ENCODE results near the gene PGAM2. TPM values are rescaled to one million over a fixed set of nuclear protein-coding genes. Genes with fewer than 3 reads are reported as not detected.

Gene PGAM2
- total and polyA plus RNA-seq, 2 of the 13 experiments (the other 11 are each of a cell fraction or from before 2014, with no cell fraction given): 0.22 TPM; not detected in 1

- BruUV-seq (replicated peaks): no TSS peak
- DNase-seq (ENCODE audit: low spot score) (no peak), ATAC-seq (no peak), FAIRE-seq (no peak)
- POLR2A ChIA-PET: no interaction called here
- Histone ChIP-seq H3K4me2 (ENCODE audit: low read depth, low read length) (no peak overlapping the region), H3K9ac (ENCODE audit: insufficient read depth, low read depth, low read length) (no peak overlapping the region), H3K36me3 (replicated peaks in 1 of 2; ENCODE audit: control insufficient read depth in 1 of 2, insufficient read depth in 2 of 2, low read length in 2 of 2) (peaks cover 30 to 64% of the 10 kb centered on the region in 2 experiments), H3K9me3 (ENCODE audit: low read length) (no peaks in the 10 kb centered on the region), H3K4me1 (ENCODE audit: insufficient read depth, low read length) (no peaks in the 10 kb centered on the region), H3K27ac (ENCODE audit: extremely low read length, insufficient read depth, low read length) (no peak overlapping the region), H3K79me2 (ENCODE audit: insufficient read depth, low read length) (no peaks in the 10 kb centered on the region), H2AFZ (ENCODE audit: low read length) (no peak overlapping the region), H4K20me1 (ENCODE audit: insufficient read depth, low read length) (no peaks in the 10 kb centered on the region), H3K27me3 (ENCODE audit: control insufficient read depth in 1 of 2, insufficient read depth in 2 of 2, low read length in 2 of 2) (no peaks in the 10 kb centered on the region), H3K4me3 (replicated peaks in 1 of 3; ENCODE audit: insufficient read depth in 1 of 3, low read depth in 2 of 3, low read length in 3 of 3) (no peak overlapping the region)
- CTCF ChIA-PET (ENCODE audit: low intra/inter-chr PET ratio, low total read pairs): no interaction called here
- WGBS (ENCODE audit: low lambda C conversion rate): 97% methylated on average over 6 of the region's 7 CpGs
- intact Hi-C loops (cut with micrococcal nuclease; ENCODE audit: unreplicated experiment): no loop called here
- in situ Hi-C loops (cut with HindIII; ENCODE audit: extremely low pct_ligation_motif_present, low pct_unique_long_range_greater_than_20kb): no loop called here
- TF ChIP-seq SNAI1 (CRISPR knock-in tag; IDR thresholded peaks at IDR 0.05; ENCODE audit: borderline replicate concordance): no peak
- TF ChIP-seq FOXO1 (CRISPR knock-in tag; IDR thresholded peaks at IDR 0.05): no peak
- TF ChIP-seq SUZ12 (IDR thresholded peaks at IDR 0.05; ENCODE audit: low read depth, low read length): no peak
- no peak for TF ChIP-seq ZFP62 (CRISPR knock-in tag; IDR thresholded peaks at IDR 0.05)
- TF ChIP-seq ESRRA (CRISPR knock-in tag; IDR thresholded peaks at IDR 0.05; ENCODE audit: low read depth): no peak
- no peak for TF ChIP-seq TAF15 (IDR thresholded peaks at IDR 0.05; ENCODE audit: low read depth, low read length, poor library complexity, severe bottlenecking)
- no peak for TF ChIP-seq NR2C2 (CRISPR knock-in tag; IDR thresholded peaks at IDR 0.05; ENCODE audit: borderline replicate concordance)
- TF ChIP-seq ELF1 (CRISPR knock-in tag; IDR thresholded peaks at IDR 0.05): no peak
- TF ChIP-seq HDAC1 (CRISPR knock-in tag; IDR thresholded peaks at IDR 0.05): no peak
- no peak for TF ChIP-seq SMYD3 (CRISPR knock-in tag; IDR thresholded peaks at IDR 0.05)
- TF ChIP-seq ZFP90 (CRISPR knock-in tag; IDR thresholded peaks at IDR 0.05; ENCODE audit: borderline replicate concordance): no peak
These were observed 8.7 kb downstream of the PGAM2 start for GRCh38 chr7:44056681-44057080.

All from HepG2 (cell line).